Heart left ventricle (tissue), 13 donors: Measurements from ENCODE around the gene IQSEC1.

ENCODE experiments used
- POLR2A ChIP-seq, 2 donors: fragments of 450-650 bp; IDR thresholded peaks; one replicate each; pipeline ENCODE4 v1.6.1; 2017; ENCODE audit warnings: antibody characterized with exemption in 2 of 2, mild to moderate bottlenecking in 2 of 2, moderate library complexity in 2 of 2
- TF ChIP-seq, protein P1 (sequence below), 12 donors: fragments of 200-600 bp; sonication (generic) in 4 of 12; IDR thresholded peaks; one replicate each; pipeline versions ENCODE4 v1.5.0 to v1.8.0; 2018 to 2022; ENCODE audit warnings: antibody characterized with exemption in 12 of 12, mild to moderate bottlenecking in 5 of 12
- donor health status: ischemic (EF 13 %, LVEDD 7.1; RV severe dilation, severe dysfunction).
- donor health status: DM: no; HTN: yes; CAD: no.
- donor health status: DM: no; HTN: no; CAD: no.
- donor health status: ischemic (EF 25% LVEDD 6.9; RV normal size, moderate dysfunction).
- donor health status: ischemic (EF 25% LVEDD 5.7; RV mildly dilated, moderate dysfunction).
- donor health status: ischemic (EF 35%, LVEDD 5.7; RV mildly dilated, moderate dysfunction).
- donor health status: nonischemic (EF 11% LVEDD 7.7; RV severe dilation, severe dysfunction).
- donor health status: DM: yes; HTN: yes; CAD: no.
- donor health status: PGD.
- donor health status: ischemic (EF 29% LVEDD 5.4; RV normal size, mild dysfunction).
- donor health status: nonischemic (EF 23%, LVEDD 6.1; RV moderate dilation, normal function).

DNA sequence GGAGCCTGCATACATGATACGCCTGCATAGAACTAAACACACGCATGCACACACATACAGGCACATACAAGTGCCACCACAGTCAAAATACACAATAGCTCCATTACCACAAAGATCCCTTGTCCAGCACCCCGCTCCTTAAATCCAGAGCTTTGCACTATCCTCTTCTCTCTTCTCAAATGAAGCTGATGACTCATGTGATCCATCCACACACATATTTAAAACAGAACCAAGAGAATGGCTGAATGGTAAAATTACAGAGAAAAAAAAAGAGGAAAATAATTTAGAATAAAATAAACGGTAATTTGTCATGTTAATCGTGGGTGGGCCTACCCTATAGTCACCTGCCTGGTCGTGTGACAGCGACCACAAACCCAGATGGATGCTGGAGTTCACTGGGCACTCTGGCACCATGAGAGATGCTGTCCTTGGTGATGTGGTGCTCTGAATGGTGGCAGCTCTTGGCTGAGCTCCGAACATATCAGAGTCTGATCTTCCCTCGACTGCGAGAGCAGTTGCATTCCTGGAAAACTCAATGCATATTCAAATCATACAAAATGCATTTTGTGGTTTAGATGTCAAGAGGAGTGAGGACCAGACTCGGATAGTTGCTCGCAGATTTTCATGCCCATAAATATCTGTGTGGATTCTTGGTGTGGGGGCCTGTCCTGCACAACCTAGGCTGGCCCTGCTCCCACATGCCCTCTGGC is 8.9 kb downstream of the IQSEC1 start:
- TF ChIP-seq, protein P1, sequence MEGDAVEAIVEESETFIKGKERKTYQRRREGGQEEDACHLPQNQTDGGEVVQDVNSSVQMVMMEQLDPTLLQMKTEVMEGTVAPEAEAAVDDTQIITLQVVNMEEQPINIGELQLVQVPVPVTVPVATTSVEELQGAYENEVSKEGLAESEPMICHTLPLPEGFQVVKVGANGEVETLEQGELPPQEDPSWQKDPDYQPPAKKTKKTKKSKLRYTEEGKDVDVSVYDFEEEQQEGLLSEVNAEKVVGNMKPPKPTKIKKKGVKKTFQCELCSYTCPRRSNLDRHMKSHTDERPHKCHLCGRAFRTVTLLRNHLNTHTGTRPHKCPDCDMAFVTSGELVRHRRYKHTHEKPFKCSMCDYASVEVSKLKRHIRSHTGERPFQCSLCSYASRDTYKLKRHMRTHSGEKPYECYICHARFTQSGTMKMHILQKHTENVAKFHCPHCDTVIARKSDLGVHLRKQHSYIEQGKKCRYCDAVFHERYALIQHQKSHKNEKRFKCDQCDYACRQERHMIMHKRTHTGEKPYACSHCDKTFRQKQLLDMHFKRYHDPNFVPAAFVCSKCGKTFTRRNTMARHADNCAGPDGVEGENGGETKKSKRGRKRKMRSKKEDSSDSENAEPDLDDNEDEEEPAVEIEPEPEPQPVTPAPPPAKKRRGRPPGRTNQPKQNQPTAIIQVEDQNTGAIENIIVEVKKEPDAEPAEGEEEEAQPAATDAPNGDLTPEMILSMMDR (IDR thresholded peaks at IDR 0.05) = no peak
- TF ChIP-seq POLR2A (IDR thresholded peaks at IDR 0.05) = no peak
